Measurements from ENCODE around the gene NTNG1. TPM values are rescaled to one million over a fixed set of nuclear protein-coding genes. Genes with fewer than 3 reads are reported as not detected.

The NTNG1 gene
- total RNA-seq, 1 donor from 2014 or later = 3.2 TPM

GRCh38 chr1:107512836-107513235 lies 372.0 kb downstream of the NTNG1 start:
- no peak overlapping the region for H3K4me3 Mint-ChIP-seq (ENCODE audit: unreplicated experiment)
- no peak for DNase-seq (ENCODE audit: low spot score)
- no peak overlapping the region for H3K27ac Mint-ChIP-seq (ENCODE audit: unreplicated experiment)
- no peak for TF ChIP-seq CTCF (IDR thresholded peaks at IDR 0.05; ENCODE audit: unreplicated experiment)
- peaks cover 6% of the 10 kb centered on the region for H3K36me3 Mint-ChIP-seq (ENCODE audit: low read depth, unreplicated experiment)
- H3K27me3 Mint-ChIP-seq (ENCODE audit: unreplicated experiment) = peaks cover 3% of the 10 kb centered on the region
- peaks cover 6% of the 10 kb centered on the region for H3K9me3 Mint-ChIP-seq (ENCODE audit: unreplicated experiment)
- no peaks in the 10 kb centered on the region for H3K4me1 Mint-ChIP-seq (ENCODE audit: unreplicated experiment)

- H3K4me3 Mint-ChIP-seq (ENCODE audit: unreplicated experiment) = no peak overlapping the region
- no peaks in the 10 kb centered on the region for H3K4me1 Mint-ChIP-seq (ENCODE audit: unreplicated experiment)
- peaks cover 3% of the 10 kb centered on the region for H3K27me3 Mint-ChIP-seq (ENCODE audit: unreplicated experiment)
- no peak for TF ChIP-seq CTCF (IDR thresholded peaks at IDR 0.05; ENCODE audit: unreplicated experiment)
- peaks cover 4% of the 10 kb centered on the region for H3K9me3 Mint-ChIP-seq (ENCODE audit: unreplicated experiment)
- H3K27ac Mint-ChIP-seq (ENCODE audit: unreplicated experiment) = no peak overlapping the region
- H3K36me3 Mint-ChIP-seq (ENCODE audit: low read depth, unreplicated experiment) = peaks cover 4% of the 10 kb centered on the region
- DNase-seq (ENCODE audit: low spot score) = no peak
Observed at GRCh38 chr1:107514841-107515240, 374.0 kb downstream of the NTNG1 start.

- Mint-ChIP-seq H3K9me3 (ENCODE audit: unreplicated experiment) (no peaks in the 10 kb centered on the region), H3K27ac (ENCODE audit: unreplicated experiment) (no peak overlapping the region), H3K4me3 (ENCODE audit: unreplicated experiment) (no peak overlapping the region), H3K27me3 (ENCODE audit: unreplicated experiment) (peaks cover 3% of the 10 kb centered on the region), H3K4me1 (ENCODE audit: unreplicated experiment) (no peaks in the 10 kb centered on the region), H3K36me3 (ENCODE audit: low read depth, unreplicated experiment) (no peaks in the 10 kb centered on the region)
- TF ChIP-seq CTCF (IDR thresholded peaks at IDR 0.05; ENCODE audit: unreplicated experiment) = no peak
- no peak for DNase-seq (ENCODE audit: low spot score)
Observed at GRCh38 chr1:107515702-107516101, 374.9 kb downstream of the NTNG1 start.

GRCh38 chr1:107523061-107523460 lies 382.2 kb downstream of the NTNG1 start:
- Mint-ChIP-seq H3K27ac (ENCODE audit: unreplicated experiment) (no peak overlapping the region), H3K36me3 (ENCODE audit: low read depth, unreplicated experiment) (no peaks in the 10 kb centered on the region), H3K9me3 (ENCODE audit: unreplicated experiment) (no peaks in the 10 kb centered on the region), H3K4me3 (ENCODE audit: unreplicated experiment) (no peak overlapping the region), H3K4me1 (ENCODE audit: unreplicated experiment) (peaks cover 9% of the 10 kb centered on the region), H3K27me3 (ENCODE audit: unreplicated experiment) (peaks cover 3% of the 10 kb centered on the region)
- DNase-seq (ENCODE audit: low spot score) = no peak
- TF ChIP-seq CTCF (IDR thresholded peaks at IDR 0.05; ENCODE audit: unreplicated experiment) = no peak

- Mint-ChIP-seq H3K4me3 (ENCODE audit: unreplicated experiment) (no peak overlapping the region), H3K9me3 (ENCODE audit: unreplicated experiment) (no peaks in the 10 kb centered on the region), H3K4me1 (ENCODE audit: unreplicated experiment) (peaks cover 9% of the 10 kb centered on the region), H3K27me3 (ENCODE audit: unreplicated experiment) (peaks cover 3% of the 10 kb centered on the region), H3K27ac (ENCODE audit: unreplicated experiment) (no peak overlapping the region), H3K36me3 (ENCODE audit: low read depth, unreplicated experiment) (no peaks in the 10 kb centered on the region)
- no peak for TF ChIP-seq CTCF (IDR thresholded peaks at IDR 0.05; ENCODE audit: unreplicated experiment)
- no peak for DNase-seq (ENCODE audit: low spot score)
Observed at GRCh38 chr1:107523736-107524135, 382.9 kb downstream of the NTNG1 start.
